GM12864 (cell line): ENCODE data around the gene GPR180.

Experiments
- DNase-seq: peaks from one replicate; pipeline ENCODE4 v3.0.0-alpha.2; 2011; ENCODE audit warnings: low read depth
- H3K4me3 ChIP-seq: 2 replicates; pipeline ENCODE4 v1.5.1; 2011; ENCODE audit warnings: mild to moderate bottlenecking, low read depth, low read length, control low read depth
- TF ChIP-seq, protein P1 (sequence below): IDR thresholded peaks from 2 replicates; pipeline ENCODE4 v1.5.1; 2011; ENCODE audit warnings: low read depth, mild to moderate bottlenecking, moderate library complexity, low read length, control low read depth, inconsistent platforms; ENCODE audit errors: missing control alignments

GPR180 gene

GRCh38 chr13:94607056-94607455 is 5.4 kb downstream of the GPR180 start:
- no peak for DNase-seq
- no peak overlapping the region for H3K4me3 ChIP-seq
- TF ChIP-seq, protein P1, sequence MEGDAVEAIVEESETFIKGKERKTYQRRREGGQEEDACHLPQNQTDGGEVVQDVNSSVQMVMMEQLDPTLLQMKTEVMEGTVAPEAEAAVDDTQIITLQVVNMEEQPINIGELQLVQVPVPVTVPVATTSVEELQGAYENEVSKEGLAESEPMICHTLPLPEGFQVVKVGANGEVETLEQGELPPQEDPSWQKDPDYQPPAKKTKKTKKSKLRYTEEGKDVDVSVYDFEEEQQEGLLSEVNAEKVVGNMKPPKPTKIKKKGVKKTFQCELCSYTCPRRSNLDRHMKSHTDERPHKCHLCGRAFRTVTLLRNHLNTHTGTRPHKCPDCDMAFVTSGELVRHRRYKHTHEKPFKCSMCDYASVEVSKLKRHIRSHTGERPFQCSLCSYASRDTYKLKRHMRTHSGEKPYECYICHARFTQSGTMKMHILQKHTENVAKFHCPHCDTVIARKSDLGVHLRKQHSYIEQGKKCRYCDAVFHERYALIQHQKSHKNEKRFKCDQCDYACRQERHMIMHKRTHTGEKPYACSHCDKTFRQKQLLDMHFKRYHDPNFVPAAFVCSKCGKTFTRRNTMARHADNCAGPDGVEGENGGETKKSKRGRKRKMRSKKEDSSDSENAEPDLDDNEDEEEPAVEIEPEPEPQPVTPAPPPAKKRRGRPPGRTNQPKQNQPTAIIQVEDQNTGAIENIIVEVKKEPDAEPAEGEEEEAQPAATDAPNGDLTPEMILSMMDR: no peak

GRCh38 chr13:94607939-94608338 is 6.3 kb downstream of the GPR180 start:
- H3K4me3 ChIP-seq: no peak overlapping the region

GRCh38 chr13:94608586-94608985 is 6.9 kb downstream of the GPR180 start:
- no peak overlapping the region for H3K4me3 ChIP-seq
- TF ChIP-seq, protein P1: no peak
- DNase-seq: no peak

More at GRCh38 chr13:94607939-94608338, 6.3 kb downstream of the GPR180 start:
- DNase-seq: no peak
- TF ChIP-seq, protein P1: no peak

DNA sequence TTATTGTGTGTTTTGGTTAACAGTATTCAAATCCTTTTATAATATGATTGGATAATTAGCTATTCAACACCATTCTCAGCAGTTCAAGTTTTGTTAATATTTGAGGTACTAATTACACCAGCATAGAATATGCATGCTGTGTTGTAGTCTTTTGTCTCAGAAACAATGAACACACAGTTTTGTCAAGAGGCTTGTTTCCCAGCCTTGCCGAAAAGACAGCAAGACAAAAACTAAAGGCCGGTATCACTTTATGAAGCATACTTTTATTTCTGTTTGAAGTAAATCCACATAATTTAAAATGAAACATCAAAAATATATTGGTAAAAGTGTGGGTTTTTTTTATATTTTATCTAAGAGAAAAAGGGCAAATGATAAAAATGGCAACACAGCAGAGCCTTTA is 7.5 kb downstream of the GPR180 start:
- TF ChIP-seq, protein P1: no peak
- no peak overlapping the region for H3K4me3 ChIP-seq
- no peak for DNase-seq

DNA sequence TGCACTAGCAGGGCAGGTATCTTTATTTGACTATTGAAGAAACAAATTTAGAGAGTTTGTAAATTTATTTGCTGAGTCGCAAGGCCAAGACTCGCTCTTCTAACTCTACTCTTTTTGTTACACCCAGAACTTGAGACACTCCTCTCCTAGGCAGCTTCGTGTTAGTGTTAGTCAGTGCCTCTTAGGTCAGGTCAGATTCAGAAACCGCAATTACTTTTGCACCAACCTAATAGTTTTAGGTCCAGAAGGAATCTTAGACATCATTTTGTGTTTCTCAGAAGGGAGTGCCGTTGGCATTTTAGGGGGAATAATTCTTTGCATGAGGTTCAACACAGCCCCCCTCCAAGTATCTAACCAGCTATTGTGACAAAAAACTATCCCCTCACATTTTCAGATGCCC is 8.8 kb downstream of the GPR180 start:
- no peak overlapping the region for H3K4me3 ChIP-seq
- TF ChIP-seq, protein P1: no peak
- DNase-seq: no peak

DNA sequence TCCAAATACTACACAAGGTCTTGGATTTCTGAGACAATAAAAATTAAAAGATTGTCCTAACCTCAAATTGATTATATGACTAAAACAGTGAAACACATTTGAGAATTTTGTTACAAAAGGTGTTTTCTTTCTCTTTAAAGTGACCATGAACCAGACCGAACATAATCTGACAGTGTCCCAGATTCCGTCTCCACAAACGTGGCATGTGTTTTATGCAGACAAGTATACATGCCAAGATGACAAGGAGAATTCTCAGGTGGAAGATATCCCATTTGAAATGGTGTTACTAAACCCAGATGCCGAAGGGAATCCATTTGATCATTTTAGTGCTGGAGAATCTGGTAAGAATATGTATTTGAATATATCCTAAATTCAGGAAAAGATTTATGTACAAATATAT is 10.4 kb downstream of the GPR180 start:
- H3K4me3 ChIP-seq: no peak overlapping the region
- DNase-seq: no peak
- TF ChIP-seq, protein P1: no peak

GRCh38 chr13:94613051-94613450 is 11.4 kb downstream of the GPR180 start:
- TF ChIP-seq, protein P1: no peak
- no peak for DNase-seq
- no peak overlapping the region for H3K4me3 ChIP-seq
